Right ventricle myocardium superior (tissue), 1 donor: ENCODE data around the gene MAGEB5. TPM values are rescaled to one million over a fixed set of nuclear protein-coding genes. Genes with fewer than 3 reads are reported as not detected.
"Not testable (repeated sequence)": the region's sequence is repeated elsewhere in the genome, so short reads cannot be mapped to it uniquely, and the experiment has no call there.

ENCODE experiments used
- ATAC-seq: fragments of 200-7000 bp; cut with Tn5 transposase; one replicate; pipeline ENCODE4 v1.9.1; 2020; ENCODE audit warnings: mild to moderate bottlenecking; ENCODE audit not compliant: poor library complexity
- DNase-seq: peaks from one replicate; pipeline ENCODE4 v3.0.0-alpha.2; 2020
- intact Hi-C: fragments of 100-400 bp; cut with DNase I; formaldehyde crosslinking; loops from one replicate; pipeline ENCODE4 v1.11.2; 2022
- long read RNA-seq: library from polyadenylated mRNA; unstranded; transcript quantifications from one replicate; pipeline ENCODE4 v2.0.0, GENCODE V29; 2021
- total RNA-seq: library from RNA; stranded (reverse); fragmentation: NEBNext Ultra II Directional; extraction: Animal tissue kit (Norgen Biotek cat#: 25700); gene quantifications from one replicate; pipeline ENCODE4 v1.2.1, GENCODE V29; 2021
- donor health status: DM: no; HTN: yes; CAD: no; lungs with severe emphysema.

MAGEB5 gene, protein sequence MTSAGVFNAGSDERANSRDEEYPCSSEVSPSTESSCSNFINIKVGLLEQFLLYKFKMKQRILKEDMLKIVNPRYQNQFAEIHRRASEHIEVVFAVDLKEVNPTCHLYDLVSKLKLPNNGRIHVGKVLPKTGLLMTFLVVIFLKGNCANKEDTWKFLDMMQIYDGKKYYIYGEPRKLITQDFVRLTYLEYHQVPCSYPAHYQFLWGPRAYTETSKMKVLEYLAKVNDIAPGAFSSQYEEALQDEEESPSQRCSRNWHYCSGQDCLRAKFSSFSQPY
- total RNA-seq: not detected
- long read RNA-seq: 0 reads

DNA sequence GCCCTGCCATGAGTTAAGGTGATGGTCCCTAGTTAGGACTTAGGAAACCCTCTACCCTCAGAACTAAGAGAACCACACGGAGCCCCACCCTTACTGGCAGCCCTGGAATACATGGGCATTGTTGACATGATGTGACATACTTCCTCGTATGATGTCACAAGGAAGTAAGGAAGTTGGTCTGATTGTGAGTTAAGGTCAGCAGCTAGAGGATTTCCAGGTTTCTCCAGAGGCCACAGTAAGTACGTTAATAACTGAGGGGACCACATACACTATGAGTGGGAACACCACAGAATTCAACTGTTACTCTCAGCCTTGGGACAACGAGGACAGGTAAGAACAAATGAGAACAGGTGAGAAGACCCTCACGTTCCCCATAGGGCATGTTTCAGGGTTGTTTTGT lies at the start of gene MAGEB5:
Gene MAGEB5, plus strand, starts transcription at position 301 of the 400 bp plus-strand sequence. CDS start 1,133 bp downstream, outside the sequence.
- intact Hi-C loops: no loop called here
- ATAC-seq (no peak), DNase-seq (no peak)

DNA sequence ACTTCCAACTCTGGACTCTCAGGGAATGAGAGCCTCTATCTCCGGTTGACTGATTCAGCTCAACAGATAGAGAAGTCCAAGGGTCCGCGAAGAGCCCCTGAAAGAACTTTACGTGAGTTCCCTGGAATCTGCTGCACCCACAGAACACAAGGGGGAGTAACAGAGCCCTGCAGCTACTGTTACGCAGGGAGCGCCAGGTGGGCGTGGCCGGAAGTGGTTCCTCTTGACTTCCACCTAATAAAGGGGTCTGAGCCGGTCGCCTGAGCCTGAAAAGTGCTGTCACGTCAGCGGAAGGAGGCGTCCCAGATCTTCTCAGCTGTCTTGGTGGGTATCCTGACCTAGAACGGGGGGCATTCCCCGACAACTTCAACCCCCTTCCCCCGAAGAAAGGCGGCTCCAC lies 23.8 kb upstream of the MAGEB5 start, which contains the start of gene MAGEB6:
Gene MAGEB6, plus strand, starts transcription at position 237 of the 400 bp plus-strand sequence. CDS start 1,407 bp downstream, outside the sequence.
- DNase-seq (no peak), ATAC-seq (no peak)

DNA sequence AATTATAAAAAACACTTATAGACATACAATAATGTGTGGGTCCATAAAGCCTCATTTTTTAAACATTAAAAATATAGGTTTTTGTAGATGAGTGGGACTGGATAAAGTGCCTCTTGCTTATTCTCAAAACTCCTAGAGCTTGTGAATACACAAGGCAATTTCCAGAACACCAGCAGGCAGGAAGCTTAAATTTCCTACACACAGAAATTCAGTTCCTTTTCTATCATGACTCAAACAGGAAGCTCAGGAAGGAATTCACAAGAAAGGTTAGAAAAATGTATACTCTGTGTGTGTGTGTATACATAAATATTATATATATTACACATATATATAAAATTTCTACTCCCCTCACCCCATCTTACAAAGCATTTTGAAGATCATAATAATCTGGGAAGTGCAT lies 12.4 kb upstream of the MAGEB5 start:
- intact Hi-C loops: no loop called here
- DNase-seq (no peak), ATAC-seq (no peak)

More for the DNA sequence above, 23.8 kb upstream of the MAGEB5 start, which contains the start of gene MAGEB6:
- intact Hi-C loops: no loop called here

DNA sequence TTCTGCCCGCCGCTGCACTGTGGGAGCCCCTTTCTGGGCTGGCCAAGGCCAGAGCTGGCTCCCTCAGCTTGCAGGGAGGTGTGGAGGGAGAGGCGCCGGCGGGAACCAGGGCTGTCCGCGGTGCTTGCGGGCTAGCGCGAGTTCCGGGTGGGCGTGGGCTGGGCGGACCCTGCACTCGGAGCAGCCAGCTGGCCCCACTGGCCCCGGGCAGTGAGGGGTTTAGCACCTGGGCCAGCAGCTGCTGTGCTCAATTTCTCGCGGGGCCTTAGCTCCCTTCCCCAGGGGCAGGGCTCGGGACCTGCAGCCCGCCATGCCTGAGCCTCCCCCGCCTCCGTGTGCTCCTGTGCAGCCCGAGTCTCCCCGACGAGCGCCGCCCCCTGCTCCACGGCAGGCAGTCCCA lies 11.3 kb upstream of the MAGEB5 start:
- ATAC-seq, intact Hi-C loops: not testable (repeated sequence)

DNA sequence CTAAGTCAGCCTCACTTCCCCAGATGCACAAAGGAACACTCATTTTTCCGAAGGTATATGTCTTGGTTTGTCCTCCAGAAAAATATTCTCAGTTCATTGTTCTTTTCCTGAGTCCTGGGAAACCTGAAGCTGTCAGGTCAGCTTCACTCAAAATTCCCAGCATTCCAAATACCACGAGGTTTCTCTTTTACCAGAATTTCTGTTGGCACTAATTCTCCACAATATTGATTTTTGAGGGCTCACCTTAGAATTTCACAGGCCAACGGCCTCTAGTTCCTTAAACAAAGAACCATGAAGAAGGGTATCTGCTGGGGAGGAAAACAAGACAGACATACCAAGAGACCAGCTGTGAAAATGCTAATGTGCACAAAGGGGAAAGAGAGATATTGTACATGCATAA lies 8.0 kb upstream of the MAGEB5 start:
- ATAC-seq (no peak), DNase-seq (no peak)
- intact Hi-C loops: no loop called here

More for the DNA sequence above, 11.3 kb upstream of the MAGEB5 start:
- DNase-seq: not testable (repeated sequence)

DNA sequence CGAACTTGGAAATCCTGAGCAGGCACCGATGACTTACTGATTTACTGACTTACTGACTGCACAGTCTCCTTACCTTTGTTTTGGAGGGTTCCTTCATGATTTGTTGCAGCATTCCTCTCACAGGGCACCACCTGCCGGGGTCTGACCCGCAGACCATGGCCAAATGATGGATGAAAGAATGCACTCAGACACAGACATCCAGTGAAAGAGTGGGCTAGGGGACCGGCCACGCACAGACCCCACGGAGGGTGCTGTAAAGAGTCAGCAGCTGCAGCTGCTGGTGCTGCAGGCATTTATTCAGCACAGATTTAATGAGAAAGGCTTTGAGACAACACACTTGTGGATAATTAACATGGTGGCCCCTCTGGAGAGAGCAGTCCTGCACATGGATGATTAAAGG lies 3.4 kb downstream of the MAGEB5 start:
- intact Hi-C loops: no loop called here
- no peak for DNase-seq
- ATAC-seq: no peak

DNA sequence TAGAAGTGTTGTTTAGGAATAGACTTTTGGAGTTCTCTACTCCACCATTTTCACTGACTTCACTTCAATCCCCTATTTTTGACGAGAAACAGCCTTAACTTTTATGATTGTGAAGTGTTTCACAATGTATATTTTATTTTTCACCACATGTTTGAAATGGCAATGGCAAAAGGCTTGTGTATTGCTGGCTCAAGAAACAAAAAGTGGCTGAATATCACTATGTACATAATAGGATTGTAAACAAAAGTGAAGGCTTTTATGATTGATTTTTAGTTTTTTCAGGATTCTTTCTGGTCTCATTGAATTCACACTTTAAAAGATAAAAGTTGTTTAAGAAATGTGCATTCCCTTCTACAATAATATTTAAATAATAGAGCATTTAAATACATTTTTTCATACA lies 18.2 kb downstream of the MAGEB5 start:
- ATAC-seq (no peak), DNase-seq (no peak)
- intact Hi-C loops: no loop called here

DNA sequence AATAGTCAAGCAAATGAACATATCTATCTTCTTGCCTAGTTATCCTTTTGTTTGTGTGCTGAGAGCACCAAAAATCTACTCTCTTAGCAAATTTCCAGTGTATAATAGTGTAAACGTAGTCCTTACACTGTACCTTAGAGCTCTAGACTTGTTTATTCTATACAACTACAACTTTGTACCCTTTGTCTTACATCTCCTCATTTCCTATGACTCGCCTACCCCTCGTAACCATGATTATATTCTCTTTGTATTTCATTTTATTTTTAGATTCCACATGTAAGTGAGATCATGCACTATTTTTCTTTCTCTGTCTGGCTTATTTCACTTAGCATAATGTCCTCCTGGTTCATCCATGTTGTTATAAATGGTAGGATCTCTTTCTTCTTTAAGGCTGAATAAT lies 37.6 kb downstream of the MAGEB5 start:
- DNase-seq: no peak
- no peak for ATAC-seq
- intact Hi-C loops: no loop called here

DNA sequence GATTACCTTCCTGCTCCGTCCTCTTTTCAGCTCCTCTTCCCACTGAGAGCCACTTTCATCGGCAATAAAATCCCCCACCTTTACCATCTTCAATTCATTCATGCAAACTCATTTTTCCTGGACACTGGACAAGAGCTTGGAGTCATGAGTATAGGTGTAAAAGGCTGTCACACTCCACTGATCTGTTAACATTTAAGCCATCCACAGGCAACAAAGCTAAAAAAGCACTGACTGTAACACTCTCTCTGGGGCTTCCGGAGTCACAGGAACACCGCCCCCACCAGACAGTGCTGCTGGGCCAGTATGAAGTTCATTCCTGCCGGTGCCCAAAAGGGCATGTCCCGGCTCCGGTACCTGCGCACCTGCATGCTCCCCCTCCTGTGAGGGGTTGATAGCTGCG lies 38.5 kb downstream of the MAGEB5 start:
- intact Hi-C loops: no loop called here
- ATAC-seq: no peak
- no peak for DNase-seq

DNA sequence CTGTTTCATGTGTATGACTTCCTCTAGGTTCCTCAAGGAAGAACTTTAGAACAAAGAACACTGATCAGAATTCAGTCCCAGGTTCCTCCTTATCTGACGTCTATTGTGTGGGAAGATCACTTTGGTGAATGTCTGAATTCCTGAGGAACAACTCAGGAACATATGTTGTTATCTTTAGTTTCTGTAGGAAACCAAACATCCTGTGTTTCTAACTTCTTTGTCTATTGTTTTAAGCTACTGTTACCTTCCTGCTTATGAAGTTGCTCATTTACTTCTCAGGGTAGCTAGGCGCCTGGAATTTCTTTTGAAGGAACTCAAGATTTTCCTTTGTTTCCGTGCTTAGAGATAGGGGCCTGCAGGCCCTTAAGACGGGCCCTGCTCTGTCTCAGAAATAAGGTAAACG lies 46.2 kb downstream of the MAGEB5 start:
- DNase-seq: no peak
- ATAC-seq: no peak
- intact Hi-C loops: no loop called here

Other genes with a start within 250 kb of the MAGEB5 start
- gene MAGEB18, start 77.8 kb upstream of the MAGEB5 start, total RNA-seq: not detected
- not detected for gene MAGEB6B, start 55.6 kb upstream of the MAGEB5 start, total RNA-seq
- not detected for gene MAGEB6, start 23.7 kb upstream of the MAGEB5 start, total RNA-seq